ENCODE results near the gene ARFGEF3. TPM values are rescaled to one million over a fixed set of nuclear protein-coding genes. Genes with fewer than 3 reads are reported as not detected.

Gene ARFGEF3
- total and polyA plus RNA-seq, 7 donors, result 1.5 to 5.2 (median 3.5) TPM

DNA sequence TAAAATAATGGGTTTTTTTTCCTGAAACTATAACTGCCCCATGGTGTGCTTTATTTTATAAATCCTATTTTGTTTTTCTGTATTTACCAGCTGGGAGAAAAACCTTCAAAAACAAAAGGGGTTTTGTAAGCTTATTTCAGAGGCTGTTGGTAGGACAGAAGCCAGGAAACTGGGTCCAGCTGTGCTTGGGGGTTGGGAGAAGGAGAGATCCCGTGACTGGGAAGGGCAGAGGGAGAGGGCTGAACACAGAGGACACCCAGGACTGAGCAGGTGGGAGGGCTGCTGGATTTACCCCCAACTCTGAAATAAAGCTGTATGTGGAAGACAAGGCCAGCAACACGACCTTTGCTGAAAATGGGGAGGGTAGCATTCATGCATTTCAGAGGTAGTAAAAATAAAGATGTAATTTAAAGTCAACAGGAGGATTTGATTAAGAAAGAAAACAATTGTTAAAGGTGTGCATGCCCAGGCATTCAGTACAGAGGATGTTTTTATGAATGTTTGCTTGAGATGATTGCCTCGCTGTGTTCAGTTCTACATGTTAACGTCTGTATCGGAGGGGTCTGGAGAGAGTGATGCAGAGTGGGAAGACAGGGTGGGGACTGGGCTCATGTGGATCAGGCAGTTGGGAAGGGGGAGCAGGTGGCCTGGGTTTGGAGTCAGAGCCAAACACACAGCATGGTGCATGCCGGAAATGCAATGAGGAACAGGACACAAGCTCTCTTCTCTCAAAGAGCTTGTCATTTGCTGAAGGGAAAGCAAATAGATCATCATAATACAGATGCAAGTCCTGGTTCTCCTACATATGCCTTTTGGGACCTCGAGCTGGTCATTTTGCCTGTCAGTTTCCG, 21.4 kb downstream of the ARFGEF3 start:
- Histone ChIP-seq H3K4me1 (peaks cover 0 to 3% (median 1%) of the 10 kb centered on the region in 4 donors), H3K27ac (no peak overlapping the region)
- no peak for DNase-seq

DNA sequence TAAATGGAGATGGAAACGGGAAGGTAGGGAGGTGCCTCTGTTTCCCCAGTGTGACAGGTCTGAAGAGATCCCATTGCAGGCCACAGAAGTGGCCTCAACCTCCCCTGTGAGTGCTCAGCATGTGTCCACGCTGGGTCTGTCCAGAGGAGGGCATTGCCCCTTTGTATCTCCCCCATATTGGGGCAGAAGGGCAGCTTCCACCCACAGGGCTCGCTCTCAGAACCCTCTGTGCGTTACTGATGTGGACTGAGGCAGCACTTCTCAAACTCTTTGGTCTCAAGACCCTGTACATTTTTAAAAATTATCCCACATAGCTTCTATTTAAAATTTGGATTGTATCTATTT, 22.0 kb downstream of the ARFGEF3 start:
- no peaks in the 10 kb centered on the region for H3K27me3 ChIP-seq
- H3K27ac ChIP-seq, result no peak overlapping the region
- H3K4me1 ChIP-seq, result peaks cover 0 to 9% (median 6%) of the 10 kb centered on the region in 4 donors
- no peak for DNase-seq
- no peak overlapping the region for H3K4me3 ChIP-seq
- WGBS, 2 donors, result 66 to 86% methylated on average over 4 of the region's 4 CpGs
- TF ChIP-seq POLR2AphosphoS5 (IDR thresholded peaks at IDR 0.05) (no peak), POLR2A (IDR thresholded peaks at IDR 0.05) (no peak), EP300 (IDR thresholded peaks at IDR 0.05) (no peak)
- TF ChIP-seq, protein P1, sequence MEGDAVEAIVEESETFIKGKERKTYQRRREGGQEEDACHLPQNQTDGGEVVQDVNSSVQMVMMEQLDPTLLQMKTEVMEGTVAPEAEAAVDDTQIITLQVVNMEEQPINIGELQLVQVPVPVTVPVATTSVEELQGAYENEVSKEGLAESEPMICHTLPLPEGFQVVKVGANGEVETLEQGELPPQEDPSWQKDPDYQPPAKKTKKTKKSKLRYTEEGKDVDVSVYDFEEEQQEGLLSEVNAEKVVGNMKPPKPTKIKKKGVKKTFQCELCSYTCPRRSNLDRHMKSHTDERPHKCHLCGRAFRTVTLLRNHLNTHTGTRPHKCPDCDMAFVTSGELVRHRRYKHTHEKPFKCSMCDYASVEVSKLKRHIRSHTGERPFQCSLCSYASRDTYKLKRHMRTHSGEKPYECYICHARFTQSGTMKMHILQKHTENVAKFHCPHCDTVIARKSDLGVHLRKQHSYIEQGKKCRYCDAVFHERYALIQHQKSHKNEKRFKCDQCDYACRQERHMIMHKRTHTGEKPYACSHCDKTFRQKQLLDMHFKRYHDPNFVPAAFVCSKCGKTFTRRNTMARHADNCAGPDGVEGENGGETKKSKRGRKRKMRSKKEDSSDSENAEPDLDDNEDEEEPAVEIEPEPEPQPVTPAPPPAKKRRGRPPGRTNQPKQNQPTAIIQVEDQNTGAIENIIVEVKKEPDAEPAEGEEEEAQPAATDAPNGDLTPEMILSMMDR (IDR thresholded peaks at IDR 0.05), result no peak
- no peaks in the 10 kb centered on the region for H3K9me3 ChIP-seq
- intact Hi-C loops (cut with DNase I), result no loop called here
- H3K36me3 ChIP-seq, result no peaks in the 10 kb centered on the region

More for the DNA sequence above, 21.4 kb downstream of the ARFGEF3 start:
- no peak for TF ChIP-seq POLR2AphosphoS5 (IDR thresholded peaks at IDR 0.05)
- TF ChIP-seq EP300 (IDR thresholded peaks at IDR 0.05), result no peak
- no peak for TF ChIP-seq POLR2A (IDR thresholded peaks at IDR 0.05)
- TF ChIP-seq, protein P1 (IDR thresholded peaks at IDR 0.05), result no peak
- Histone ChIP-seq H3K9me3 (peaks cover 0 to 4% (median 0%) of the 10 kb centered on the region in 4 donors), H3K36me3 (no peaks in the 10 kb centered on the region), H3K27me3 (no peaks in the 10 kb centered on the region), H3K4me3 (no peak overlapping the region)
- intact Hi-C loops (cut with DNase I), result no loop called here
- 19 to 60% methylated on average over 8 of the region's 8 CpGs for WGBS, 2 donors

DNA sequence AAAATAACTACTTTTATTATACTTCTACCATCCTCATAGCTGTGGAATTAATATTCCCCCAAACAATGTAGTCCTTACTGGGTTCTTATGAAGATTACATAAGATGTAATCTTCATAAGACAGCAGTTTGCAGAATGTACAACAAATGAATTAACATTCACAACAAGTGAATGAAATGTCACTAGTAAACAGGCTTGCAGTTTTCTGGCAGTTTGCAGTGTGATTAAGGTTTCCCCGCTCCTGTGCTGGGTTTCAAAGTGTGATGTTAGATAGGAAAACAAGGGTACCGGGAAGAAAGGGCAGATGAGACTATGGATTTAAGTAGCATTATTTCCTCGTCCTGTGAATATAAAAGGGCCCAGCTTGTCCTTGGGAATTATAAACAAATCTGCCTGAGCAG, 22.5 kb downstream of the ARFGEF3 start:
- Histone ChIP-seq H3K27ac (no peak overlapping the region), H3K4me1 (peaks cover 0 to 10% (median 8%) of the 10 kb centered on the region in 4 donors), H3K9me3 (no peaks in the 10 kb centered on the region), H3K27me3 (no peaks in the 10 kb centered on the region), H3K36me3 (no peaks in the 10 kb centered on the region), H3K4me3 (no peak overlapping the region)
- intact Hi-C loops (cut with DNase I), result no loop called here
- no peak for DNase-seq
- 77 to 79% methylated on average over 3 of the region's 3 CpGs for WGBS, 2 donors
- TF ChIP-seq POLR2A (IDR thresholded peaks at IDR 0.05) (no peak), POLR2AphosphoS5 (IDR thresholded peaks at IDR 0.05) (no peak), EP300 (IDR thresholded peaks at IDR 0.05) (no peak)
- TF ChIP-seq, protein P1 (IDR thresholded peaks at IDR 0.05), result no peak

DNA sequence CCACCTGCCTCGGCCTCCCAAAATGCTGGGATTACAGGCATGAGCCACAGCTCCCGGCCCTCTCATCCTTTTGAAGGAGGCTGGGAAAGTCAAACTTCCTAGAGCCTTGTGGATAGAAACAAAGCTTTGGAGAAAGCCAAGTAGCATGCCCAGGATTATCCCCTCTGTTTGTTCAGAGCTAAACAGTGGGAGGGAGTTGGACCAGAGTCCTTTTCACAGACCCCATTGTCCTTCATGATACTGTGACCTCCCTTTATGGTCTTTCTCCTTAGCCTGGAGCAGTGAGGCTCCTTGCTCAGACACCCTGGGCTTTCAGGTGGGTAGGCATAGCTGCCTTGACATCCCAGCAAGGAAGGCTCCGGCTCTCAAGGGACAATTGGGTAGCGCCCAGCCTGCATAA, 25.4 kb downstream of the ARFGEF3 start:
- Histone ChIP-seq H3K9me3 (no peaks in the 10 kb centered on the region), H3K4me3 (no peak overlapping the region), H3K27ac (no peak overlapping the region), H3K4me1 (peaks cover 0 to 10% (median 8%) of the 10 kb centered on the region in 4 donors), H3K36me3 (no peaks in the 10 kb centered on the region), H3K27me3 (no peaks in the 10 kb centered on the region)
- no peak for TF ChIP-seq POLR2AphosphoS5 (IDR thresholded peaks at IDR 0.05)
- TF ChIP-seq, protein P1 (IDR thresholded peaks at IDR 0.05), result no peak
- no peak for TF ChIP-seq EP300 (IDR thresholded peaks at IDR 0.05)
- no peak for TF ChIP-seq POLR2A (IDR thresholded peaks at IDR 0.05)
- no peak for DNase-seq
- 94% methylated on average over 4 of the region's 4 CpGs for WGBS, 2 donors
- intact Hi-C loops (cut with DNase I), result no loop called here
